Stomach (tissue), 4 donors: ENCODE results near the gene ITPKC.

Source experiments
- EP300 ChIP-seq: sonication (generic); formaldehyde crosslinking; IDR thresholded peaks from one replicate; pipeline ENCODE4 v1.6.1; 2017; ENCODE audit warnings: antibody characterized with exemption
- TF ChIP-seq, protein P1 (sequence below), 7 experiments: fragments of 450-650 bp in 4 of 7; fragments of 200-600 bp in 3 of 7; sonication (generic) in 3 of 7; IDR thresholded peaks; one replicate each; pipeline ENCODE4 v1.5.1; 2016 to 2019; ENCODE audit warnings: antibody characterized with exemption in 7 of 7, control low read depth in 2 of 7, mild to moderate bottlenecking in 1 of 7

- TF ChIP-seq, protein P1, sequence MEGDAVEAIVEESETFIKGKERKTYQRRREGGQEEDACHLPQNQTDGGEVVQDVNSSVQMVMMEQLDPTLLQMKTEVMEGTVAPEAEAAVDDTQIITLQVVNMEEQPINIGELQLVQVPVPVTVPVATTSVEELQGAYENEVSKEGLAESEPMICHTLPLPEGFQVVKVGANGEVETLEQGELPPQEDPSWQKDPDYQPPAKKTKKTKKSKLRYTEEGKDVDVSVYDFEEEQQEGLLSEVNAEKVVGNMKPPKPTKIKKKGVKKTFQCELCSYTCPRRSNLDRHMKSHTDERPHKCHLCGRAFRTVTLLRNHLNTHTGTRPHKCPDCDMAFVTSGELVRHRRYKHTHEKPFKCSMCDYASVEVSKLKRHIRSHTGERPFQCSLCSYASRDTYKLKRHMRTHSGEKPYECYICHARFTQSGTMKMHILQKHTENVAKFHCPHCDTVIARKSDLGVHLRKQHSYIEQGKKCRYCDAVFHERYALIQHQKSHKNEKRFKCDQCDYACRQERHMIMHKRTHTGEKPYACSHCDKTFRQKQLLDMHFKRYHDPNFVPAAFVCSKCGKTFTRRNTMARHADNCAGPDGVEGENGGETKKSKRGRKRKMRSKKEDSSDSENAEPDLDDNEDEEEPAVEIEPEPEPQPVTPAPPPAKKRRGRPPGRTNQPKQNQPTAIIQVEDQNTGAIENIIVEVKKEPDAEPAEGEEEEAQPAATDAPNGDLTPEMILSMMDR (IDR thresholded peaks at IDR 0.05), result no peak
- TF ChIP-seq EP300, result no peak
Observed at GRCh38 chr19:40742886-40743285, 26.0 kb downstream of the ITPKC start.
